H1 (cell line): Measurements from ENCODE around the gene ZNF527. TPM values are rescaled to one million over a fixed set of nuclear protein-coding genes. Genes with fewer than 3 reads are reported as not detected.

Experiments used
- CTCF ChIA-PET: fragments of 300-600 bp; sonication (Branson Sonifier 250); formaldehyde crosslinking; loops from one replicate; lab custom pipeline; 2021; ENCODE audit not compliant: partially characterized antibody; lab: Charles Lee
- POLR2A ChIA-PET: fragments of 300-600 bp; sonication (Branson Sonifier 250); formaldehyde crosslinking; loops from one replicate; lab custom pipeline; 2021; ENCODE audit warnings: inconsistent platforms; ENCODE audit not compliant: partially characterized antibody; lab: Charles Lee
- DNase-seq, 2 experiments: peaks; one replicate each; pipeline versions ENCODE4 v3.0.0 to v3.0.0-alpha.2; 2010 to 2022; ENCODE audit warnings: low spot score in 2 of 2, low read depth in 1 of 2, mixed read lengths in 1 of 2
- FAIRE-seq: peaks from 2 replicates; lab custom pipeline; 2011; peaks lifted over from hg19 to GRCh38; lab: Jason Lieb, UNC
- H2AFZ ChIP-seq: 2 replicates; pipeline ENCODE4 v1.8.1; 2012; ENCODE audit warnings: low read length, inconsistent platforms
- H2AK5ac ChIP-seq: 2 replicates; pipeline ENCODE4 v1.6.1; 2013; ENCODE audit warnings: low read depth, low read length
- H2BK120ac ChIP-seq: replicated peaks from 2 replicates; pipeline ENCODE3; 2013; ENCODE audit warnings: low read depth, low read length, inconsistent platforms
- H2BK12ac ChIP-seq: 2 replicates; pipeline ENCODE4 v1.6.1; 2013; ENCODE audit warnings: low read depth, low read length
- H2BK15ac ChIP-seq: 2 replicates; pipeline ENCODE4 v1.6.1; 2013; ENCODE audit warnings: low read length
- H2BK20ac ChIP-seq: 2 replicates; pipeline ENCODE4 v1.6.1; 2013; ENCODE audit warnings: low read length
- H2BK5ac ChIP-seq: 2 replicates; pipeline ENCODE4 v1.6.1; 2013; ENCODE audit warnings: low read depth, low read length
- H3K14ac ChIP-seq: 2 replicates; pipeline ENCODE4 v1.6.1; 2013; ENCODE audit warnings: inconsistent platforms; ENCODE audit not compliant: insufficient read length
- H3K18ac ChIP-seq: 2 replicates; pipeline ENCODE4 v1.6.1; 2013; ENCODE audit warnings: low read length; ENCODE audit errors: extremely low read depth
- H3K23ac ChIP-seq: 2 replicates; pipeline ENCODE4 v1.6.1; 2013; ENCODE audit warnings: inconsistent platforms; ENCODE audit not compliant: insufficient read length
- H3K23me2 ChIP-seq: 2 replicates; pipeline ENCODE4 v1.6.1; 2013; ENCODE audit warnings: low read depth, low read length
- H3K27ac ChIP-seq: 2 replicates; pipeline ENCODE4 v1.6.1; 2011; ENCODE audit warnings: low read depth, low read length, inconsistent platforms
- H3K27me3 ChIP-seq, 4 experiments: replicated peaks in 1 of 4; 1 replicate in 1 of 4; 2 replicates in 3 of 4; pipeline versions ENCODE4 v1.6.1 to v1.8.1; 2011 to 2013; ENCODE audit warnings: low read length in 3 of 4, mild to moderate bottlenecking in 3 of 4, inconsistent platforms in 2 of 4, mixed read lengths in 2 of 4, moderate library complexity in 1 of 4; ENCODE audit not compliant: control insufficient read depth in 3 of 4, insufficient read depth in 3 of 4; ENCODE audit errors: extremely low read depth in 1 of 4
- H3K36me3 ChIP-seq, 4 experiments: 2 replicates each; pipeline versions ENCODE4 v1.6.1 to v1.8.1; 2011 to 2013; ENCODE audit warnings: mild to moderate bottlenecking in 4 of 4, low read length in 3 of 4, moderate library complexity in 2 of 4, control low read depth in 1 of 4, inconsistent platforms in 1 of 4; ENCODE audit not compliant: insufficient read depth in 4 of 4, control insufficient read depth in 2 of 4
- H3K4ac ChIP-seq: replicated peaks from 2 replicates; pipeline ENCODE3; 2013; ENCODE audit warnings: low read length, low read depth, mixed read lengths, inconsistent platforms; ENCODE audit not compliant: insufficient read length
- H3K4me1 ChIP-seq, 4 experiments: replicated peaks in 1 of 4; 1 replicate in 1 of 4; 2 replicates in 3 of 4; pipeline versions ENCODE4 v1.6.1 to v1.8.1; 2011 to 2013; ENCODE audit warnings: low read length in 3 of 4, inconsistent platforms in 2 of 4, mixed read lengths in 1 of 4; ENCODE audit not compliant: insufficient read depth in 4 of 4, control insufficient read depth in 3 of 4
- H3K4me2 ChIP-seq, 2 experiments: 2 replicates each; pipeline versions ENCODE4 v1.6.1 to v1.8.1; 2011 to 2013; ENCODE audit warnings: low read depth in 2 of 2, low read length in 2 of 2, control low read depth in 1 of 2, inconsistent platforms in 1 of 2, mild to moderate bottlenecking in 1 of 2; ENCODE audit not compliant: insufficient read depth in 1 of 2
- H3K4me3 ChIP-seq, 4 experiments: fragments of 200-600, 300-600 bp in 1 of 4; sonication (generic), shearing (Covaris generic), sonication (Bioruptor Twin) in 1 of 4; 2 replicates each; pipeline versions ENCODE4 v1.5.1 to v1.8.1; 2011 to 2016; ENCODE audit warnings: low read length in 4 of 4, low read depth in 3 of 4, control low read depth in 2 of 4, inconsistent platforms in 2 of 4, mild to moderate bottlenecking in 2 of 4, mixed read lengths in 1 of 4, moderate library complexity in 1 of 4; ENCODE audit not compliant: insufficient read depth in 2 of 4; ENCODE audit errors: extremely low read depth in 1 of 4
- H3K56ac ChIP-seq: replicated peaks from 2 replicates; pipeline ENCODE3; 2013; ENCODE audit warnings: low read depth, mild to moderate bottlenecking, mixed read lengths, low read length, inconsistent platforms; ENCODE audit not compliant: insufficient read length
- H3K79me1 ChIP-seq: 2 replicates; pipeline ENCODE4 v1.6.1; 2013; ENCODE audit warnings: low read depth, low read length, control low read depth
- H3K79me2 ChIP-seq, 2 experiments: 2 replicates each; pipeline versions ENCODE4 v1.6.1 to v1.8.1; 2012 to 2013; ENCODE audit warnings: low read length in 2 of 2, mild to moderate bottlenecking in 2 of 2, inconsistent platforms in 1 of 2; ENCODE audit not compliant: insufficient read depth in 2 of 2, control insufficient read depth in 1 of 2
- H3K9ac ChIP-seq, 4 experiments: replicated peaks in 1 of 4; 1 replicate in 1 of 4; 2 replicates in 3 of 4; pipeline versions ENCODE4 v1.6.1 to v1.8.1; 2011 to 2013; ENCODE audit warnings: low read depth in 3 of 4, low read length in 3 of 4, control low read depth in 2 of 4, mild to moderate bottlenecking in 2 of 4, moderate library complexity in 2 of 4, inconsistent platforms in 1 of 4; ENCODE audit errors: extremely low read depth in 1 of 4
- H3K9me3 ChIP-seq, 2 experiments: 2 replicates each; pipeline versions ENCODE4 v1.6.1 to v1.8.1; 2012 to 2013; ENCODE audit warnings: mild to moderate bottlenecking in 2 of 2, moderate library complexity in 2 of 2, control low read depth in 1 of 2, inconsistent platforms in 1 of 2, low read depth in 1 of 2, low read length in 1 of 2, mixed read lengths in 1 of 2; ENCODE audit not compliant: insufficient read depth in 2 of 2
- H4K20me1 ChIP-seq, 2 experiments: replicated peaks in 1 of 2; 2 replicates each; pipeline versions ENCODE3 to v1.8.1; 2011 to 2013; ENCODE audit warnings: inconsistent platforms in 2 of 2, low read length in 2 of 2, mild to moderate bottlenecking in 1 of 2; ENCODE audit not compliant: insufficient read depth in 2 of 2, control insufficient read depth in 1 of 2
- H4K5ac ChIP-seq: 2 replicates; pipeline ENCODE4 v1.6.1; 2013; ENCODE audit warnings: low read length, low read depth, mixed read lengths, inconsistent platforms; ENCODE audit not compliant: insufficient read length
- H4K8ac ChIP-seq: 2 replicates; pipeline ENCODE4 v1.8.0; 2013; ENCODE audit warnings: mild to moderate bottlenecking, moderate library complexity, low read length, inconsistent platforms; ENCODE audit not compliant: insufficient read depth; ENCODE audit errors: extremely low read depth
- H4K91ac ChIP-seq: replicated peaks from 2 replicates; pipeline ENCODE3; 2013; ENCODE audit warnings: low read length, mixed read lengths, inconsistent platforms; ENCODE audit not compliant: insufficient read length
- GABPA ChIP-seq: IDR thresholded peaks from 2 replicates; pipeline ENCODE4 v1.6.1; 2011; ENCODE audit warnings: mild to moderate bottlenecking, low read length, moderate library complexity, borderline replicate concordance; ENCODE audit not compliant: insufficient read depth
- JUN ChIP-seq: IDR thresholded peaks from 2 replicates; pipeline ENCODE4 v1.6.1; 2011; ENCODE audit warnings: low read depth, mild to moderate bottlenecking, improper control_type of control experiment, low read length
- POLR2AphosphoS5 ChIP-seq: IDR thresholded peaks from 2 replicates; pipeline ENCODE4 v1.6.1; 2011; ENCODE audit warnings: low read depth, low read length
- RBBP5 ChIP-seq: IDR thresholded peaks from 2 replicates; pipeline ENCODE4 v1.7.1; 2012; ENCODE audit warnings: low read depth, mild to moderate bottlenecking, inconsistent platforms, low read length, moderate library complexity, borderline replicate concordance
- RFX5 ChIP-seq: IDR thresholded peaks from 2 replicates; pipeline ENCODE4 v1.6.1; 2011; ENCODE audit warnings: low read depth, low read length, improper control_type of control experiment, borderline replicate concordance
- RNF2 ChIP-seq: fragments of 200-900, 300-1000 bp; sonication (generic); IDR thresholded peaks from 2 replicates; pipeline ENCODE4 v1.7.1; 2016; ENCODE audit warnings: borderline replicate concordance, low read depth, mild to moderate bottlenecking, antibody characterized with exemption, low read length; ENCODE audit not compliant: poor library complexity, severe bottlenecking; ENCODE audit errors: missing control alignments
- RXRA ChIP-seq: IDR thresholded peaks from 2 replicates; pipeline ENCODE4 v1.6.1; 2011; ENCODE audit warnings: low read depth, mild to moderate bottlenecking, low read length, moderate library complexity; ENCODE audit not compliant: insufficient read depth
- SP1 ChIP-seq: IDR thresholded peaks from 2 replicates; pipeline ENCODE4 v1.6.1; 2011; ENCODE audit warnings: low read depth, low read length
- SP4 ChIP-seq: IDR thresholded peaks from 2 replicates; pipeline ENCODE4 v1.6.1; 2012; ENCODE audit warnings: low read length, inconsistent platforms
- TBP ChIP-seq: IDR thresholded peaks from 2 replicates; pipeline ENCODE4 v1.6.1; 2011; ENCODE audit warnings: low read depth, low read length, improper control_type of control experiment
- ZNF274 ChIP-seq: IDR thresholded peaks from 2 replicates; pipeline ENCODE4 v1.7.0; 2012; ENCODE audit warnings: low read length, borderline replicate concordance; ENCODE audit errors: extremely low read depth
- WGBS, 2 experiments: shearing (Covaris generic) in 1 of 2; methylation state at CpG; one replicate each; pipeline versions ENCODE4 v1.1.6 to v1.1.7; 2013 to 2015; ENCODE audit warnings: low lambda C conversion rate in 2 of 2, mixed read lengths in 2 of 2, inconsistent platforms in 1 of 2, low coverage in 1 of 2, missing lambda C conversion rate in 1 of 2; ENCODE audit not compliant: insufficient replicate concordance in 2 of 2, insufficient coverage in 1 of 2, insufficient read length in 1 of 2; ENCODE audit errors: extremely low coverage in 1 of 2, missing lambda C conversion rate in 1 of 2; 5-methylcytosine and 5-hydroxymethylcytosine counted together
- polyA plus RNA-seq, 7 experiments: library from polyadenylated mRNA; depleted of rRNA in 3 of 7; stranded (reverse) in 5 of 7; unstranded in 2 of 7; fragments of >200 nt in 5 of 7; fragments of 200-250 nt in 2 of 7; gene quantifications; 1 replicate in 5 of 7; 2 replicates in 1 of 7; 4 replicates in 1 of 7; pipeline versions ENCODE4 v1.2.1 to v1.2.3, GENCODE V29; 2011 to 2013; ENCODE audit warnings: missing spikeins in 2 of 7, mixed read lengths in 2 of 7
- total RNA-seq: library from RNA; stranded (reverse); fragmentation: NEBNext Ultra II Directional; extraction: Animal tissue kit (Norgen Biotek cat#: 25700); gene quantifications from 2 replicates; pipeline ENCODE4 v1.2.1, GENCODE V29; 2021

Gene ZNF527
- total and polyA plus RNA-seq, 2 of the 8 experiments (the other 6 are each of a cell fraction or from before 2014, with no cell fraction given), result 2.1 to 4.5 TPM

- no peak overlapping the region for H2BK5ac ChIP-seq
- H3K27me3 ChIP-seq, result no peaks in the 10 kb centered on the region
- FAIRE-seq (no peak), DNase-seq (no peak)
- H3K4me1 ChIP-seq, result no peaks in the 10 kb centered on the region
- no peak for TF ChIP-seq RNF2
- no peak for TF ChIP-seq JUN
- TF ChIP-seq SP1, result no peak
- no peak for TF ChIP-seq RBBP5
- no peak for TF ChIP-seq SP4
- TF ChIP-seq POLR2AphosphoS5, result no peak
- no peak for TF ChIP-seq RXRA
- no peak for TF ChIP-seq TBP
- TF ChIP-seq GABPA, result no peak
- no peak for TF ChIP-seq ZNF274
- TF ChIP-seq RFX5, result no peak
- POLR2A ChIA-PET, result interaction anchor here (1.0 to 1.3 kb wide), 2 partner anchors 9 to 144 kb away, joined by 4 to 5 read pairs; partner anchors contain the start of genes ZNF527 and ZNF793
- no peak overlapping the region for H3K4me2 ChIP-seq
- H3K27ac ChIP-seq, result no peak overlapping the region
- H3K4me3 ChIP-seq, result no peak overlapping the region
- no peaks in the 10 kb centered on the region for H4K20me1 ChIP-seq
- CTCF ChIA-PET, result interaction anchor here (0.6 to 1.9 kb wide), 4 partner anchors 25 to 289 kb away, joined by 3 to 7 read pairs (median 4); partner anchors contain the start of gene ZNF793
- no peak overlapping the region for H2BK12ac ChIP-seq
- H3K9ac ChIP-seq, result no peak overlapping the region
- H3K18ac ChIP-seq, result no peak overlapping the region
- H2AK5ac ChIP-seq, result no peak overlapping the region
- H4K8ac ChIP-seq, result no peak overlapping the region
- H3K23me2 ChIP-seq, result no peaks in the 10 kb centered on the region
- no peaks in the 10 kb centered on the region for H3K79me1 ChIP-seq
- H4K91ac ChIP-seq, result no peak overlapping the region
- no peak overlapping the region for H2BK120ac ChIP-seq
- H2BK20ac ChIP-seq, result no peak overlapping the region
- peaks cover 4 to 51% (median 19%) of the 10 kb centered on the region in 4 experiments for H3K36me3 ChIP-seq
- no peak overlapping the region for H3K56ac ChIP-seq
- H3K4ac ChIP-seq, result no peak overlapping the region
- WGBS, 2 experiments, result 90% methylated on average over 1 of the region's 1 CpG; no CpG with 5 or more reads in 1 of the 2 experiments
- H3K79me2 ChIP-seq, result no peaks in the 10 kb centered on the region; a peak in 1 of 4 replicates
- H2AFZ ChIP-seq, result no peak overlapping the region
- no peak overlapping the region for H3K14ac ChIP-seq
- H3K9me3 ChIP-seq, result peaks cover 23 to 30% of the 10 kb centered on the region in 2 experiments
- no peak overlapping the region for H2BK15ac ChIP-seq
- H3K23ac ChIP-seq, result no peak overlapping the region
- no peak overlapping the region for H4K5ac ChIP-seq
Observed at GRCh38 chr19:37361994-37362393, 8.9 kb upstream of the ZNF527 start.
